Measurements from ENCODE around the gene DEAF1. TPM values are rescaled to one million over a fixed set of nuclear protein-coding genes. Genes with fewer than 3 reads are reported as not detected.
A peak's percentile ranks its signal among the peaks of the same experiment; 100 is the strongest.

The DEAF1 gene
- total and polyA plus RNA-seq, 9 of the 15 experiments (the other 6 are each of a cell fraction or from before 2014, with no cell fraction given): 2.0 to 69.1 (median 26.8) TPM

DNA sequence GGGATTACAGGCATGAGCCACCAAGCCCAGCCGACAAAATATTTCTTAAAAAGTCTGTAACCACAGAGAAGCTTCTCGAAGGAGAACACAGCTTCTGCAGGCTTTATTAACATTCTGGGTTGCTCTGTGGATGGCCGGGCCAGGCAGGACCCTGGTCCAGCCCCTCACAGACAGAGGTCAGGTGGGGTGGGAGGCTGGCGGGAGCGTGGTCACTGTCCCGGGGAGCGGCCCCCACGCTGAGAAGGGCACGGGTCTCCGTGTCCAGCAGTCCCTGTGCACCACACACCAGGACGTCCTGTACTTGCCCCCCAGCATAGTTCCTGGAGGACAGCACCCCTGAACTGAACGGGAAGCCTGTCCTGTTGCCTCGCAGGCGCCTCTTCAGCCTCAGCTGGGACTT, 38.6 kb downstream of the DEAF1 start (continued):
- no peak for TF ChIP-seq MLLT1 (IDR thresholded peaks at IDR 0.05)
- no peak for TF ChIP-seq SRSF7 (optimal IDR thresholded peaks at IDR 0.05; ENCODE audit: low read depth, low read length)
- TF ChIP-seq RNF2 (IDR thresholded peaks at IDR 0.05): no peak
- no peak for TF ChIP-seq ZNF212 (CRISPR knock-in tag; IDR thresholded peaks at IDR 0.05)
- no peak for TF ChIP-seq ZBED1 (IDR thresholded peaks at IDR 0.05)
- no peak for TF ChIP-seq HES1 (IDR thresholded peaks at IDR 0.05; ENCODE audit: low read depth)
- TF ChIP-seq RAD21 (CRISPR knock-in tag; conservative IDR thresholded peaks at IDR 0.05 in 1 of 2, IDR thresholded peaks at IDR 0.05 in 1 of 2): no peak
- no peak for TF ChIP-seq ZSCAN29 (IDR thresholded peaks at IDR 0.05)
- no peak for TF ChIP-seq CEBPB (tag; IDR thresholded peaks at IDR 0.05)

- Histone ChIP-seq H3K27ac (ENCODE audit: extremely low read depth, low read depth, low read length) (no peak overlapping the region), H3K27me3 (ENCODE audit: control insufficient read depth in 2 of 2, insufficient read depth in 2 of 2, low read length in 2 of 2) (no peaks in the 10 kb centered on the region), H3K36me3 (ENCODE audit: control insufficient read depth, insufficient read depth, low read length) (peaks cover 81% of the 10 kb centered on the region; the same call in 2 of the 3 replicates), H3K79me2 (ENCODE audit: control insufficient read depth, insufficient read depth, low read length) (no peaks in the 10 kb centered on the region; the same call in 2 of the 3 replicates), H4K20me1 (replicated peaks; ENCODE audit: control insufficient read depth, insufficient read depth, low read length) (no peaks in the 10 kb centered on the region), H3K9ac (ENCODE audit: insufficient read depth in 1 of 2, low read depth in 2 of 2, low read length in 2 of 2) (no peak overlapping the region), H3K4me2 (ENCODE audit: insufficient read depth, low read length) (no peak overlapping the region), H2AFZ (ENCODE audit: low read depth, low read length) (no peak overlapping the region), H3K4me3 (no peak overlapping the region), H3K4me1 (replicated peaks in 1 of 2; ENCODE audit: control insufficient read depth in 2 of 2, insufficient read depth in 2 of 2, low read length in 2 of 2) (peaks cover 0 to 16% of the 10 kb centered on the region in 2 experiments; a peak in 1 of 5 replicates), H3K9me3 (replicated peaks; ENCODE audit: control insufficient read depth, insufficient read depth, low read depth, low read length) (no peaks in the 10 kb centered on the region), H3K9me1 (ENCODE audit: control insufficient read depth, insufficient read depth, low read length) (no peaks in the 10 kb centered on the region)
- in situ Hi-C loops (cut with MboI): no loop called here
- no peak; the same call in 2 of the 3 replicates for ATAC-seq
- 93% methylated on average over 22 of the region's 30 CpGs for WGBS (ENCODE audit: insufficient coverage, low coverage, missing lambda C conversion rate)
- BruUV-seq (replicated peaks): no TSS peak
- ChIA-PET POLR2A (interaction anchor here (0.8 to 1.6 kb wide), 8 partner anchors 9 to 92 kb away, joined by 3 to 6 read pairs (median 4); partner anchors contain the start of gene TALDO1), CTCF (ENCODE audit: low intra/inter-chr PET ratio) (no interaction called here)
- intact Hi-C loops (cut with micrococcal nuclease): no loop called here
- DNase-seq (ENCODE audit: extremely low read depth in 1 of 4, low spot score in 3 of 4): peak in 1 of 4 experiments; percentile 6
- no peak for FAIRE-seq
- TF ChIP-seq ZNF217 (CRISPR knock-in tag; IDR thresholded peaks at IDR 0.05): no peak
- peak; percentile 54; the same call in 1 of the 2 replicates for TF ChIP-seq POLR2G (IDR thresholded peaks at IDR 0.05; ENCODE audit: low read depth, low read length)
- TF ChIP-seq PHTF2 (CRISPR knock-in tag; IDR thresholded peaks at IDR 0.05): no peak
- no peak for TF ChIP-seq GABPA (tag; conservative IDR thresholded peaks at IDR 0.05; ENCODE audit: low read depth)
- no peak for TF ChIP-seq PBX2 (CRISPR knock-in tag; IDR thresholded peaks at IDR 0.05; ENCODE audit: low read depth)
- TF ChIP-seq PBX2 (tag; conservative IDR thresholded peaks at IDR 0.05; ENCODE audit: low read depth): peak; percentile 49
- 0 out of 2 replicates have a peak, but pooled peaks have one; percentile 6 for TF ChIP-seq NFE2 (IDR thresholded peaks at IDR 0.05; ENCODE audit: low read depth)
- no peak for TF ChIP-seq FOS (IDR thresholded peaks at IDR 0.05; ENCODE audit: extremely low read depth, insufficient read length)
- TF ChIP-seq MEIS2 (IDR thresholded peaks at IDR 0.05; ENCODE audit: partially characterized antibody): peak; percentile 52
Measured at GRCh38 chr11:655036-655726, 39.8 kb downstream of the DEAF1 start.
